Neural progenitor cell (in vitro differentiated cells): ENCODE measurements around the gene MBD4. TPM values are rescaled to one million over a fixed set of nuclear protein-coding genes. Genes with fewer than 3 reads are reported as not detected.

Experiments used
- DNase-seq: peaks from one replicate; pipeline ENCODE4 v3.0.0-alpha.2; 2016; ENCODE audit warnings: low spot score
- H2AFZ ChIP-seq: fragments of 200-600 bp; sonication (generic); replicated peaks from 2 replicates; pipeline ENCODE4 v1.6.1; 2016; ENCODE audit warnings: antibody characterized with exemption
- H3F3A ChIP-seq: fragments of 200-600 bp; sonication (generic); 2 replicates; pipeline ENCODE4 v1.6.1; 2016; ENCODE audit warnings: antibody characterized with exemption, low read depth
- H3K27ac ChIP-seq: fragments of 200-600 bp; sonication (generic); 2 replicates; pipeline ENCODE4 v1.5.1; 2016; ENCODE audit warnings: mild to moderate bottlenecking
- H3K27me3 ChIP-seq: fragments of 200-600 bp; sonication (generic); 2 replicates; pipeline ENCODE4 v1.6.1; 2016; ENCODE audit warnings: mild to moderate bottlenecking, moderate library complexity
- H3K36me3 ChIP-seq: fragments of 200-600 bp; sonication (generic); 2 replicates; pipeline ENCODE4 v1.5.1; 2016
- H3K4me1 ChIP-seq: fragments of 200-600 bp; sonication (generic); 2 replicates; pipeline ENCODE4 v1.6.1; 2016; ENCODE audit warnings: mixed run types
- H3K4me2 ChIP-seq: fragments of 200-600 bp; sonication (generic); 2 replicates; pipeline ENCODE4 v1.6.1; 2016
- H3K4me3 ChIP-seq: fragments of 200-600 bp; sonication (generic); 2 replicates; pipeline ENCODE4 v1.5.1; 2016
- H3K79me2 ChIP-seq: fragments of 200-600 bp; sonication (generic); 2 replicates; pipeline ENCODE4 v1.6.1; 2016; ENCODE audit warnings: low read depth
- H3K9ac ChIP-seq: fragments of 200-600 bp; sonication (generic); 2 replicates; pipeline ENCODE4 v1.6.1; 2016
- H3K9me3 ChIP-seq: fragments of 200-600 bp; sonication (generic); 2 replicates; pipeline ENCODE4 v1.5.1; 2016; ENCODE audit warnings: low read depth
- H4K20me1 ChIP-seq: fragments of 200-600 bp; sonication (generic); 2 replicates; pipeline ENCODE4 v1.6.1; 2016; ENCODE audit warnings: low read depth
- H3K27ac Mint-ChIP-seq: 3 replicates; pipeline ENCODE4 v1.8.0; 2021; ENCODE audit warnings: mixed read lengths
- H3K27me3 Mint-ChIP-seq: 2 replicates; pipeline ENCODE4 v1.8.0; 2022; ENCODE audit warnings: low read depth, mild to moderate bottlenecking, inconsistent platforms, moderate library complexity, mixed read lengths; ENCODE audit not compliant: insufficient read depth
- H3K36me3 Mint-ChIP-seq: 3 replicates; pipeline ENCODE4 v1.8.0; 2021; ENCODE audit warnings: mixed read lengths
- H3K4me1 Mint-ChIP-seq: 3 replicates; pipeline ENCODE4 v1.8.0; 2021; ENCODE audit warnings: mixed read lengths
- H3K4me3 Mint-ChIP-seq: 3 replicates; pipeline ENCODE4 v1.8.0; 2021; ENCODE audit warnings: mild to moderate bottlenecking, moderate library complexity, mixed read lengths
- H3K9me3 Mint-ChIP-seq: 3 replicates; pipeline ENCODE4 v1.8.0; 2020; ENCODE audit warnings: mixed read lengths
- EZH2 ChIP-seq: fragments of 200-600 bp; sonication (generic); IDR thresholded peaks from 2 replicates; pipeline ENCODE4 v1.6.1; 2017; ENCODE audit warnings: antibody characterized with exemption, mild to moderate bottlenecking, moderate library complexity
- EZH2phosphoT487 ChIP-seq: fragments of 200-600 bp; sonication (generic); IDR thresholded peaks from 2 replicates; pipeline ENCODE4 v1.6.1; 2017; ENCODE audit warnings: antibody characterized with exemption
- total RNA-seq: library from RNA; depleted of rRNA; stranded (reverse); fragments of >200 nt; gene quantifications from 2 replicates; pipeline ENCODE4 v1.2.3, GENCODE V29; 2015; ENCODE audit warnings: low replicate concordance
- TF ChIP-seq, protein P1 (sequence below): fragments of 200-600 bp; sonication (generic); IDR thresholded peaks from 2 replicates; pipeline ENCODE4 v1.5.1; 2017; ENCODE audit warnings: antibody characterized with exemption, mild to moderate bottlenecking

Gene MBD4
- total RNA-seq, 1 donor from 2014 or later, result 46.3 TPM

GRCh38 chr3:129460572-129460971, 20.8 kb upstream of the MBD4 start:
- Histone ChIP-seq H3K27me3 (no peaks in the 10 kb centered on the region), H4K20me1 (no peaks in the 10 kb centered on the region), H3K36me3 (no peaks in the 10 kb centered on the region), H3K4me3 (no peak overlapping the region), H3K9me3 (no peaks in the 10 kb centered on the region), H3K4me1 (no peaks in the 10 kb centered on the region), H3K9ac (no peak overlapping the region), H3K27ac (no peak overlapping the region), H2AFZ (no peak overlapping the region), H3K4me2 (no peak overlapping the region), H3F3A (no peaks in the 10 kb centered on the region), H3K79me2 (no peaks in the 10 kb centered on the region)
- TF ChIP-seq EZH2 (no peak), EZH2phosphoT487 (no peak)
- TF ChIP-seq, protein P1, sequence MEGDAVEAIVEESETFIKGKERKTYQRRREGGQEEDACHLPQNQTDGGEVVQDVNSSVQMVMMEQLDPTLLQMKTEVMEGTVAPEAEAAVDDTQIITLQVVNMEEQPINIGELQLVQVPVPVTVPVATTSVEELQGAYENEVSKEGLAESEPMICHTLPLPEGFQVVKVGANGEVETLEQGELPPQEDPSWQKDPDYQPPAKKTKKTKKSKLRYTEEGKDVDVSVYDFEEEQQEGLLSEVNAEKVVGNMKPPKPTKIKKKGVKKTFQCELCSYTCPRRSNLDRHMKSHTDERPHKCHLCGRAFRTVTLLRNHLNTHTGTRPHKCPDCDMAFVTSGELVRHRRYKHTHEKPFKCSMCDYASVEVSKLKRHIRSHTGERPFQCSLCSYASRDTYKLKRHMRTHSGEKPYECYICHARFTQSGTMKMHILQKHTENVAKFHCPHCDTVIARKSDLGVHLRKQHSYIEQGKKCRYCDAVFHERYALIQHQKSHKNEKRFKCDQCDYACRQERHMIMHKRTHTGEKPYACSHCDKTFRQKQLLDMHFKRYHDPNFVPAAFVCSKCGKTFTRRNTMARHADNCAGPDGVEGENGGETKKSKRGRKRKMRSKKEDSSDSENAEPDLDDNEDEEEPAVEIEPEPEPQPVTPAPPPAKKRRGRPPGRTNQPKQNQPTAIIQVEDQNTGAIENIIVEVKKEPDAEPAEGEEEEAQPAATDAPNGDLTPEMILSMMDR, result no peak
- H3K36me3 Mint-ChIP-seq, result peaks cover 20% of the 10 kb centered on the region
- no peak for DNase-seq
- H3K27ac Mint-ChIP-seq, result no peak overlapping the region
- H3K27me3 Mint-ChIP-seq, result peaks cover 5% of the 10 kb centered on the region
- H3K9me3 Mint-ChIP-seq, result no peaks in the 10 kb centered on the region
- no peak overlapping the region for H3K4me3 Mint-ChIP-seq
- peaks cover 5% of the 10 kb centered on the region for H3K4me1 Mint-ChIP-seq

GRCh38 chr3:129460155-129460554, 20.4 kb upstream of the MBD4 start:
- no peak for TF ChIP-seq EZH2phosphoT487
- TF ChIP-seq, protein P1, result no peak
- DNase-seq, result no peak
- no peak overlapping the region for H3K4me2 ChIP-seq
- H4K20me1 ChIP-seq, result no peaks in the 10 kb centered on the region
- Mint-ChIP-seq H3K27me3 (peaks cover 5% of the 10 kb centered on the region), H3K36me3 (peaks cover 20% of the 10 kb centered on the region), H3K4me3 (no peak overlapping the region), H3K9me3 (no peaks in the 10 kb centered on the region), H3K4me1 (peaks cover 5% of the 10 kb centered on the region), H3K27ac (no peak overlapping the region)
- no peak overlapping the region for H3K27ac ChIP-seq
- no peak overlapping the region for H3K9ac ChIP-seq
- H3K79me2 ChIP-seq, result no peaks in the 10 kb centered on the region
- no peaks in the 10 kb centered on the region for H3K27me3 ChIP-seq
- no peaks in the 10 kb centered on the region for H3K36me3 ChIP-seq
- H3K4me1 ChIP-seq, result no peaks in the 10 kb centered on the region
- H3K9me3 ChIP-seq, result no peaks in the 10 kb centered on the region
- no peak overlapping the region for H2AFZ ChIP-seq
- no peaks in the 10 kb centered on the region for H3F3A ChIP-seq
- no peak overlapping the region for H3K4me3 ChIP-seq

GRCh38 chr3:129453732-129454131, 14.0 kb upstream of the MBD4 start:
- no peak for DNase-seq
- Mint-ChIP-seq H3K4me3 (no peak overlapping the region), H3K27me3 (peaks cover 3% of the 10 kb centered on the region), H3K27ac (no peak overlapping the region), H3K9me3 (no peaks in the 10 kb centered on the region), H3K36me3 (peaks cover 27% of the 10 kb centered on the region), H3K4me1 (peaks cover 18% of the 10 kb centered on the region)
- no peaks in the 10 kb centered on the region for H3K79me2 ChIP-seq
- no peaks in the 10 kb centered on the region for H3K27me3 ChIP-seq
- no peak overlapping the region for H3K4me3 ChIP-seq
- no peaks in the 10 kb centered on the region for H3K36me3 ChIP-seq
- no peak overlapping the region for H3K27ac ChIP-seq
- no peak overlapping the region for H3K9ac ChIP-seq
- no peaks in the 10 kb centered on the region for H3K9me3 ChIP-seq
- TF ChIP-seq EZH2, result no peak
- H2AFZ ChIP-seq, result no peak overlapping the region
- peaks cover 18% of the 10 kb centered on the region for H3K4me1 ChIP-seq
- no peaks in the 10 kb centered on the region for H4K20me1 ChIP-seq
- peaks cover 17% of the 10 kb centered on the region for H3F3A ChIP-seq
- no peak overlapping the region for H3K4me2 ChIP-seq

GRCh38 chr3:129449279-129450115, 9.7 kb upstream of the MBD4 start:
- no peaks in the 10 kb centered on the region for H4K20me1 ChIP-seq
- H3K9me3 Mint-ChIP-seq, result no peaks in the 10 kb centered on the region
- H2AFZ ChIP-seq, result no peak overlapping the region
- peaks cover 22% of the 10 kb centered on the region for H3K36me3 Mint-ChIP-seq
- H3K79me2 ChIP-seq, result peaks cover 4% of the 10 kb centered on the region
- no peaks in the 10 kb centered on the region for H3K9me3 ChIP-seq
- peaks cover 24% of the 10 kb centered on the region for H3F3A ChIP-seq
- TF ChIP-seq, protein P1, result no peak
- TF ChIP-seq EZH2phosphoT487 (no peak), EZH2 (no peak)
- H3K4me1 ChIP-seq, result peaks cover 28% of the 10 kb centered on the region
- peak overlapping the region; percentile 83 for H3K27ac ChIP-seq
- H3K4me2 ChIP-seq, result peak overlapping the region; percentile 63
- no peak overlapping the region for H3K9ac ChIP-seq
- peak; percentile 38 for DNase-seq
- H3K4me3 Mint-ChIP-seq, result no peak overlapping the region
- H3K36me3 ChIP-seq, result no peaks in the 10 kb centered on the region
- H3K27ac Mint-ChIP-seq, result peak overlapping the region; percentile 28
- no peaks in the 10 kb centered on the region for H3K27me3 Mint-ChIP-seq
- H3K4me3 ChIP-seq, result peak overlapping the region; percentile 1
- peaks cover 24% of the 10 kb centered on the region for H3K4me1 Mint-ChIP-seq
- no peaks in the 10 kb centered on the region for H3K27me3 ChIP-seq
